ENCODE measurements around the gene PRKAR1A.

Gene PRKAR1A

DNA sequence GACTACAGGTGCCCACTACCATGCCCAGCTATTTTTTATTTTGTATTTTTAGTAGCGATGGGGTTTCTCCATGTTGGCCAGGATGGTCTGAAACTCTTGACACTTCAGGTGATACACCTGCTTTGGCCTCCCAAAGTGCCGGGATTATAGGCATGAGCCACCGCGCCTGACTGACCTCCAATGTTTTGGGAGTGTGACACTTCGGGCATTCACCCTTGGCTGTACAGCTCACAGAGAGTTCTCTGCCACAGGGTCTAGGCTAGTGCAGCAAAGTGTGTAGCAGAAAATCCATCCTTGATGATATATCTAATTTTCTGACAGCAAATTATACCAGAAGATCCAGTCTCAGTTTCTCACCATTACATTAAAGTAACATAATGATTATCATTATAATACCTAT, 74.8 kb downstream of the PRKAR1A start:
- TF ChIP-seq SPI1 (IDR thresholded peaks at IDR 0.05; ENCODE audit: borderline replicate concordance, low read depth) = no peak
- TF ChIP-seq, protein P1, sequence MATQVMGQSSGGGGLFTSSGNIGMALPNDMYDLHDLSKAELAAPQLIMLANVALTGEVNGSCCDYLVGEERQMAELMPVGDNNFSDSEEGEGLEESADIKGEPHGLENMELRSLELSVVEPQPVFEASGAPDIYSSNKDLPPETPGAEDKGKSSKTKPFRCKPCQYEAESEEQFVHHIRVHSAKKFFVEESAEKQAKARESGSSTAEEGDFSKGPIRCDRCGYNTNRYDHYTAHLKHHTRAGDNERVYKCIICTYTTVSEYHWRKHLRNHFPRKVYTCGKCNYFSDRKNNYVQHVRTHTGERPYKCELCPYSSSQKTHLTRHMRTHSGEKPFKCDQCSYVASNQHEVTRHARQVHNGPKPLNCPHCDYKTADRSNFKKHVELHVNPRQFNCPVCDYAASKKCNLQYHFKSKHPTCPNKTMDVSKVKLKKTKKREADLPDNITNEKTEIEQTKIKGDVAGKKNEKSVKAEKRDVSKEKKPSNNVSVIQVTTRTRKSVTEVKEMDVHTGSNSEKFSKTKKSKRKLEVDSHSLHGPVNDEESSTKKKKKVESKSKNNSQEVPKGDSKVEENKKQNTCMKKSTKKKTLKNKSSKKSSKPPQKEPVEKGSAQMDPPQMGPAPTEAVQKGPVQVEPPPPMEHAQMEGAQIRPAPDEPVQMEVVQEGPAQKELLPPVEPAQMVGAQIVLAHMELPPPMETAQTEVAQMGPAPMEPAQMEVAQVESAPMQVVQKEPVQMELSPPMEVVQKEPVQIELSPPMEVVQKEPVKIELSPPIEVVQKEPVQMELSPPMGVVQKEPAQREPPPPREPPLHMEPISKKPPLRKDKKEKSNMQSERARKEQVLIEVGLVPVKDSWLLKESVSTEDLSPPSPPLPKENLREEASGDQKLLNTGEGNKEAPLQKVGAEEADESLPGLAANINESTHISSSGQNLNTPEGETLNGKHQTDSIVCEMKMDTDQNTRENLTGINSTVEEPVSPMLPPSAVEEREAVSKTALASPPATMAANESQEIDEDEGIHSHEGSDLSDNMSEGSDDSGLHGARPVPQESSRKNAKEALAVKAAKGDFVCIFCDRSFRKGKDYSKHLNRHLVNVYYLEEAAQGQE (IDR thresholded peaks at IDR 0.05; ENCODE audit: insufficient replicate concordance, low read depth) = no peak
- no peak for TF ChIP-seq GABPA (IDR thresholded peaks at IDR 0.05; ENCODE audit: low read depth)
- TF ChIP-seq, protein P2, sequence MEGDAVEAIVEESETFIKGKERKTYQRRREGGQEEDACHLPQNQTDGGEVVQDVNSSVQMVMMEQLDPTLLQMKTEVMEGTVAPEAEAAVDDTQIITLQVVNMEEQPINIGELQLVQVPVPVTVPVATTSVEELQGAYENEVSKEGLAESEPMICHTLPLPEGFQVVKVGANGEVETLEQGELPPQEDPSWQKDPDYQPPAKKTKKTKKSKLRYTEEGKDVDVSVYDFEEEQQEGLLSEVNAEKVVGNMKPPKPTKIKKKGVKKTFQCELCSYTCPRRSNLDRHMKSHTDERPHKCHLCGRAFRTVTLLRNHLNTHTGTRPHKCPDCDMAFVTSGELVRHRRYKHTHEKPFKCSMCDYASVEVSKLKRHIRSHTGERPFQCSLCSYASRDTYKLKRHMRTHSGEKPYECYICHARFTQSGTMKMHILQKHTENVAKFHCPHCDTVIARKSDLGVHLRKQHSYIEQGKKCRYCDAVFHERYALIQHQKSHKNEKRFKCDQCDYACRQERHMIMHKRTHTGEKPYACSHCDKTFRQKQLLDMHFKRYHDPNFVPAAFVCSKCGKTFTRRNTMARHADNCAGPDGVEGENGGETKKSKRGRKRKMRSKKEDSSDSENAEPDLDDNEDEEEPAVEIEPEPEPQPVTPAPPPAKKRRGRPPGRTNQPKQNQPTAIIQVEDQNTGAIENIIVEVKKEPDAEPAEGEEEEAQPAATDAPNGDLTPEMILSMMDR (IDR thresholded peaks at IDR 0.05; ENCODE audit: insufficient read depth, low read length) = no peak
- no peak for TF ChIP-seq POLR2AphosphoS5 (IDR thresholded peaks at IDR 0.05; ENCODE audit: low read depth)
- no peak overlapping the region for H3K4me3 ChIP-seq (replicated peaks; ENCODE audit: insufficient read depth, low read length)
- no peak for DNase-seq (ENCODE audit: low read depth in 1 of 2, low spot score in 1 of 2)
- no peaks in the 10 kb centered on the region for H3K27me3 ChIP-seq (ENCODE audit: insufficient read depth, poor library complexity, severe bottlenecking)
- H3K27ac ChIP-seq (replicated peaks) = no peak overlapping the region

DNA sequence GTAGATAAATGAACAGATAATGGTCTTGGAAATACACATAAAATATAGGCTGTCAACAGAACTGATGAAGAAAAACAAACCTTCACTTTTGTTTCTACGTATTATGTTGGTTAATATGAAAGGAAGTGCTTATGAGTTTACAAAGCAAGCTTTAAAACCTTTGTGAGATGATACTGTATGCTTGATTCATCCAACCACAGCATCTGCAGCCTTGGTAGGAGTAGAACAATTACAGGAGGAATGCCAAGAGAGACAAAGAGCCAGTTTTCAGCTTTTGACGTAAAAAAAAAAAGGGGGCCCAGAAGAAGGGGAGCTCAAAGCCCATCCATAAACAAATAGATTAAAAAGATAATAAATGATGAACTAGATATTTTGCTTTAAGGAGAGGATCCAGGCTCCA, 75.6 kb downstream of the PRKAR1A start:
- no peak for DNase-seq (ENCODE audit: low read depth in 1 of 2, low spot score in 1 of 2)
- TF ChIP-seq, protein P2 (IDR thresholded peaks at IDR 0.05; ENCODE audit: insufficient read depth, low read length) = no peak
- TF ChIP-seq GABPA (IDR thresholded peaks at IDR 0.05; ENCODE audit: low read depth) (no peak), SPI1 (IDR thresholded peaks at IDR 0.05; ENCODE audit: borderline replicate concordance, low read depth) (no peak), POLR2AphosphoS5 (IDR thresholded peaks at IDR 0.05; ENCODE audit: low read depth) (no peak)
- TF ChIP-seq, protein P1 (IDR thresholded peaks at IDR 0.05; ENCODE audit: insufficient replicate concordance, low read depth) = no peak
- no peak overlapping the region for H3K27ac ChIP-seq (replicated peaks)
- no peak overlapping the region for H3K4me3 ChIP-seq (replicated peaks; ENCODE audit: insufficient read depth, low read length)
- H3K27me3 ChIP-seq (ENCODE audit: insufficient read depth, poor library complexity, severe bottlenecking) = no peaks in the 10 kb centered on the region

DNA sequence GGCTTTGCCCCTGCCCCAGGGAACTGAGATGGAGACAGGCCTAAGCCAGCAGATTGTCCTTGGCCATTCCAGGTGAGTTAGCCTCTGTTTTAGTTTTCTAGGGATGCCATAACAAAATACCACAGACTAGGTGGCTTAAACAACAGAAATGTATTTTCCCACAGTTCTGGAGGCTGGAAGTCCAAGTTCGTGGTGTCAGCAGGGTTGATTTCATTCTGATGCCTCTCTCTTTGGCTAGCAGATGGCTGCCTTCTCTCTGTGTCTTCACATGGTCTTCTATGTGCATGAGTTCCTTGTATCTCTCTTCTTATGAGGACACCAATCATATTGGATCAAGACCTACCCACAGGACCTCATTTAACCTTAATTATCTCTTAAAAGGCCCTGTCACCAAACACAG, 76.1 kb downstream of the PRKAR1A start:
- Histone ChIP-seq H3K4me3 (replicated peaks; ENCODE audit: insufficient read depth, low read length) (no peak overlapping the region), H3K27ac (replicated peaks) (no peak overlapping the region), H3K27me3 (ENCODE audit: insufficient read depth, poor library complexity, severe bottlenecking) (no peaks in the 10 kb centered on the region)
- TF ChIP-seq, protein P1 (IDR thresholded peaks at IDR 0.05; ENCODE audit: insufficient replicate concordance, low read depth) = no peak
- TF ChIP-seq, protein P2 (IDR thresholded peaks at IDR 0.05; ENCODE audit: insufficient read depth, low read length) = no peak
- TF ChIP-seq POLR2AphosphoS5 (IDR thresholded peaks at IDR 0.05; ENCODE audit: low read depth) = no peak
- TF ChIP-seq GABPA (IDR thresholded peaks at IDR 0.05; ENCODE audit: low read depth) = no peak
- no peak for TF ChIP-seq SPI1 (IDR thresholded peaks at IDR 0.05; ENCODE audit: borderline replicate concordance, low read depth)
- DNase-seq (ENCODE audit: low read depth in 1 of 2, low spot score in 1 of 2) = no peak
